H1 (cell line): ENCODE results near the gene TGM5. TPM values are rescaled to one million over a fixed set of nuclear protein-coding genes. Genes with fewer than 3 reads are reported as not detected.
"Not testable (repeated sequence)": the region's sequence is repeated elsewhere in the genome, so short reads cannot be mapped to it uniquely, and the experiment has no call there.

Experiments used
- CTCF ChIA-PET: fragments of 300-600 bp; sonication (Branson Sonifier 250); formaldehyde crosslinking; loops from one replicate; lab custom pipeline; 2021; ENCODE audit not compliant: partially characterized antibody; lab: Charles Lee
- POLR2A ChIA-PET: fragments of 300-600 bp; sonication (Branson Sonifier 250); formaldehyde crosslinking; loops from one replicate; lab custom pipeline; 2021; ENCODE audit warnings: inconsistent platforms; ENCODE audit not compliant: partially characterized antibody; lab: Charles Lee
- DNase-seq, 2 experiments: peaks; one replicate each; pipeline versions ENCODE4 v3.0.0 to v3.0.0-alpha.2; 2010 to 2022; ENCODE audit warnings: low spot score in 2 of 2, low read depth in 1 of 2, mixed read lengths in 1 of 2
- FAIRE-seq: peaks from 2 replicates; lab custom pipeline; 2011; peaks lifted over from hg19 to GRCh38; lab: Jason Lieb, UNC
- H2AFZ ChIP-seq: 2 replicates; pipeline ENCODE4 v1.8.1; 2012; ENCODE audit warnings: low read length, inconsistent platforms
- H2AK5ac ChIP-seq: 2 replicates; pipeline ENCODE4 v1.6.1; 2013; ENCODE audit warnings: low read depth, low read length
- H2BK120ac ChIP-seq: replicated peaks from 2 replicates; pipeline ENCODE3; 2013; ENCODE audit warnings: low read depth, low read length, inconsistent platforms
- H2BK12ac ChIP-seq: 2 replicates; pipeline ENCODE4 v1.6.1; 2013; ENCODE audit warnings: low read depth, low read length
- H2BK15ac ChIP-seq: 2 replicates; pipeline ENCODE4 v1.6.1; 2013; ENCODE audit warnings: low read length
- H2BK20ac ChIP-seq: 2 replicates; pipeline ENCODE4 v1.6.1; 2013; ENCODE audit warnings: low read length
- H2BK5ac ChIP-seq: 2 replicates; pipeline ENCODE4 v1.6.1; 2013; ENCODE audit warnings: low read depth, low read length
- H3K14ac ChIP-seq: 2 replicates; pipeline ENCODE4 v1.6.1; 2013; ENCODE audit warnings: inconsistent platforms; ENCODE audit not compliant: insufficient read length
- H3K18ac ChIP-seq: 2 replicates; pipeline ENCODE4 v1.6.1; 2013; ENCODE audit warnings: low read length; ENCODE audit errors: extremely low read depth
- H3K23ac ChIP-seq: 2 replicates; pipeline ENCODE4 v1.6.1; 2013; ENCODE audit warnings: inconsistent platforms; ENCODE audit not compliant: insufficient read length
- H3K23me2 ChIP-seq: 2 replicates; pipeline ENCODE4 v1.6.1; 2013; ENCODE audit warnings: low read depth, low read length
- H3K27ac ChIP-seq: 2 replicates; pipeline ENCODE4 v1.6.1; 2011; ENCODE audit warnings: low read depth, low read length, inconsistent platforms
- H3K27me3 ChIP-seq, 4 experiments: replicated peaks in 1 of 4; 1 replicate in 1 of 4; 2 replicates in 3 of 4; pipeline versions ENCODE4 v1.6.1 to v1.8.1; 2011 to 2013; ENCODE audit warnings: low read length in 3 of 4, mild to moderate bottlenecking in 3 of 4, inconsistent platforms in 2 of 4, mixed read lengths in 2 of 4, moderate library complexity in 1 of 4; ENCODE audit not compliant: control insufficient read depth in 3 of 4, insufficient read depth in 3 of 4; ENCODE audit errors: extremely low read depth in 1 of 4
- H3K36me3 ChIP-seq, 4 experiments: 2 replicates each; pipeline versions ENCODE4 v1.6.1 to v1.8.1; 2011 to 2013; ENCODE audit warnings: mild to moderate bottlenecking in 4 of 4, low read length in 3 of 4, moderate library complexity in 2 of 4, control low read depth in 1 of 4, inconsistent platforms in 1 of 4; ENCODE audit not compliant: insufficient read depth in 4 of 4, control insufficient read depth in 2 of 4
- H3K4ac ChIP-seq: replicated peaks from 2 replicates; pipeline ENCODE3; 2013; ENCODE audit warnings: low read length, low read depth, mixed read lengths, inconsistent platforms; ENCODE audit not compliant: insufficient read length
- H3K4me1 ChIP-seq, 4 experiments: replicated peaks in 1 of 4; 1 replicate in 1 of 4; 2 replicates in 3 of 4; pipeline versions ENCODE4 v1.6.1 to v1.8.1; 2011 to 2013; ENCODE audit warnings: low read length in 3 of 4, inconsistent platforms in 2 of 4, mixed read lengths in 1 of 4; ENCODE audit not compliant: insufficient read depth in 4 of 4, control insufficient read depth in 3 of 4
- H3K4me2 ChIP-seq, 2 experiments: 2 replicates each; pipeline versions ENCODE4 v1.6.1 to v1.8.1; 2011 to 2013; ENCODE audit warnings: low read depth in 2 of 2, low read length in 2 of 2, control low read depth in 1 of 2, inconsistent platforms in 1 of 2, mild to moderate bottlenecking in 1 of 2; ENCODE audit not compliant: insufficient read depth in 1 of 2
- H3K4me3 ChIP-seq, 4 experiments: fragments of 200-600, 300-600 bp in 1 of 4; sonication (generic), shearing (Covaris generic), sonication (Bioruptor Twin) in 1 of 4; 2 replicates each; pipeline versions ENCODE4 v1.5.1 to v1.8.1; 2011 to 2016; ENCODE audit warnings: low read length in 4 of 4, low read depth in 3 of 4, control low read depth in 2 of 4, inconsistent platforms in 2 of 4, mild to moderate bottlenecking in 2 of 4, mixed read lengths in 1 of 4, moderate library complexity in 1 of 4; ENCODE audit not compliant: insufficient read depth in 2 of 4; ENCODE audit errors: extremely low read depth in 1 of 4
- H3K56ac ChIP-seq: replicated peaks from 2 replicates; pipeline ENCODE3; 2013; ENCODE audit warnings: low read depth, mild to moderate bottlenecking, mixed read lengths, low read length, inconsistent platforms; ENCODE audit not compliant: insufficient read length
- H3K79me1 ChIP-seq: 2 replicates; pipeline ENCODE4 v1.6.1; 2013; ENCODE audit warnings: low read depth, low read length, control low read depth
- H3K79me2 ChIP-seq, 2 experiments: 2 replicates each; pipeline versions ENCODE4 v1.6.1 to v1.8.1; 2012 to 2013; ENCODE audit warnings: low read length in 2 of 2, mild to moderate bottlenecking in 2 of 2, inconsistent platforms in 1 of 2; ENCODE audit not compliant: insufficient read depth in 2 of 2, control insufficient read depth in 1 of 2
- H3K9ac ChIP-seq, 4 experiments: replicated peaks in 1 of 4; 1 replicate in 1 of 4; 2 replicates in 3 of 4; pipeline versions ENCODE4 v1.6.1 to v1.8.1; 2011 to 2013; ENCODE audit warnings: low read depth in 3 of 4, low read length in 3 of 4, control low read depth in 2 of 4, mild to moderate bottlenecking in 2 of 4, moderate library complexity in 2 of 4, inconsistent platforms in 1 of 4; ENCODE audit errors: extremely low read depth in 1 of 4
- H3K9me3 ChIP-seq, 2 experiments: 2 replicates each; pipeline versions ENCODE4 v1.6.1 to v1.8.1; 2012 to 2013; ENCODE audit warnings: mild to moderate bottlenecking in 2 of 2, moderate library complexity in 2 of 2, control low read depth in 1 of 2, inconsistent platforms in 1 of 2, low read depth in 1 of 2, low read length in 1 of 2, mixed read lengths in 1 of 2; ENCODE audit not compliant: insufficient read depth in 2 of 2
- H4K20me1 ChIP-seq, 2 experiments: replicated peaks in 1 of 2; 2 replicates each; pipeline versions ENCODE3 to v1.8.1; 2011 to 2013; ENCODE audit warnings: inconsistent platforms in 2 of 2, low read length in 2 of 2, mild to moderate bottlenecking in 1 of 2; ENCODE audit not compliant: insufficient read depth in 2 of 2, control insufficient read depth in 1 of 2
- H4K5ac ChIP-seq: 2 replicates; pipeline ENCODE4 v1.6.1; 2013; ENCODE audit warnings: low read length, low read depth, mixed read lengths, inconsistent platforms; ENCODE audit not compliant: insufficient read length
- H4K8ac ChIP-seq: 2 replicates; pipeline ENCODE4 v1.8.0; 2013; ENCODE audit warnings: mild to moderate bottlenecking, moderate library complexity, low read length, inconsistent platforms; ENCODE audit not compliant: insufficient read depth; ENCODE audit errors: extremely low read depth
- H4K91ac ChIP-seq: replicated peaks from 2 replicates; pipeline ENCODE3; 2013; ENCODE audit warnings: low read length, mixed read lengths, inconsistent platforms; ENCODE audit not compliant: insufficient read length
- WGBS, 2 experiments: shearing (Covaris generic) in 1 of 2; methylation state at CpG; one replicate each; pipeline versions ENCODE4 v1.1.6 to v1.1.7; 2013 to 2015; ENCODE audit warnings: low lambda C conversion rate in 2 of 2, mixed read lengths in 2 of 2, inconsistent platforms in 1 of 2, low coverage in 1 of 2, missing lambda C conversion rate in 1 of 2; ENCODE audit not compliant: insufficient replicate concordance in 2 of 2, insufficient coverage in 1 of 2, insufficient read length in 1 of 2; ENCODE audit errors: extremely low coverage in 1 of 2, missing lambda C conversion rate in 1 of 2; 5-methylcytosine and 5-hydroxymethylcytosine counted together
- polyA plus RNA-seq, 7 experiments: library from polyadenylated mRNA; depleted of rRNA in 3 of 7; stranded (reverse) in 5 of 7; unstranded in 2 of 7; fragments of >200 nt in 5 of 7; fragments of 200-250 nt in 2 of 7; gene quantifications; 1 replicate in 5 of 7; 2 replicates in 1 of 7; 4 replicates in 1 of 7; pipeline versions ENCODE4 v1.2.1 to v1.2.3, GENCODE V29; 2011 to 2013; ENCODE audit warnings: missing spikeins in 2 of 7, mixed read lengths in 2 of 7
- total RNA-seq: library from RNA; stranded (reverse); fragmentation: NEBNext Ultra II Directional; extraction: Animal tissue kit (Norgen Biotek cat#: 25700); gene quantifications from 2 replicates; pipeline ENCODE4 v1.2.1, GENCODE V29; 2021

TGM5 gene
- total and polyA plus RNA-seq, 2 of the 8 experiments (the other 6 are each of a cell fraction or from before 2014, with no cell fraction given) = not detected

DNA sequence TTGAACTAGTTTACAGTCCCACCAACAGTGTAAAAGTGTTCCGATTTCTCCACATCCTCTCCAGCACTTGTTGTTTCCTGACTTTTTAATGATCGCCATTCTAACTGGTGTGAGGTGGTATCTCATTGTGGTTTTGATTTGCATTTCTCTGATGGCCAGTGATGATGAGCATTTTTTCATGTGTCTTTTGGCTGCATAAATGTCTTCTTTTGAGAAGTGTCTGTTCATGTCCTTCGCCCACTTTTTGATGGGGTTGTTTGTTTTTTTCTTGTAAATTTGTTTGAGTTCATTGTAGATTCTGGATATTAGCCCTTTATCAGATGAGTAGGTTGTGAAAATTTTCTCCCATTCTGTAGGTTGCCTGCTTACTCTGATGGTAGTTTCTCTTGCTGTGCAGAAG is 22.9 kb upstream of the TGM5 start:
- H3K9me3 ChIP-seq, DNase-seq, H3K9ac ChIP-seq, H3K79me2 ChIP-seq, H3K56ac ChIP-seq, FAIRE-seq, H4K91ac ChIP-seq, H3K23ac ChIP-seq, H2AFZ ChIP-seq, H3K23me2 ChIP-seq, H3K27me3 ChIP-seq, CTCF ChIA-PET, H3K18ac ChIP-seq, H2BK12ac ChIP-seq, H3K4me1 ChIP-seq, H4K20me1 ChIP-seq, H2BK15ac ChIP-seq, H2BK5ac ChIP-seq, H3K14ac ChIP-seq, H3K36me3 ChIP-seq, H3K79me1 ChIP-seq, H2AK5ac ChIP-seq, H3K4ac ChIP-seq, H3K27ac ChIP-seq, H2BK20ac ChIP-seq, POLR2A ChIA-PET, H3K4me3 ChIP-seq, H3K4me2 ChIP-seq, H4K8ac ChIP-seq, H2BK120ac ChIP-seq, H4K5ac ChIP-seq: not testable (repeated sequence)
- WGBS, 2 experiments = 92% methylated on average over 2 of the region's 3 CpGs; no CpG with 5 or more reads in 1 of the 2 experiments
